Measurements from ENCODE around the gene CRLF3.
"Not testable (repeated sequence)": the region's sequence is repeated elsewhere in the genome, so short reads cannot be mapped to it uniquely, and the experiment has no call there.

The CRLF3 gene

DNA sequence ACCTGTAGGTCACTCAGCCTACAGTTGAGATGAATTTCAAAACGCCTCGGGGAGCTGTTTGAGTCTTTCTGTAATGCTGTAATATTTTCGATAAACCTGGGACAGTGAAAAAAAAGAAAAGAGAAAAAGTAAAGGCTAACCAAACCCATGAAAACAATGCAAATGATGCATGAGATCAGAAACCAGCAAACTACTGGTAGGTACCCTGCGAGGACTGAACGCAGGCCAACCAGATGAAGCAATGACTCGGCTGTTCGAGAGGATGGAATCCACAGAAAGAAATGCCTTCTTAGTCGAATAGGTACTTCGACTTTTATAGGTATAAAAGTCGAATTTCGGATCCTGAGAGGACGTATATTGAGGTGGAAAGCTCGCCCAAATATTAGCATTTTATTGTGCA is 6.8 kb upstream of the CRLF3 start:
- peaks cover 0 to 16% of the 10 kb centered on the region in 2 donors for H3K4me1 ChIP-seq (ENCODE audit: control insufficient read depth in 1 of 2, insufficient read depth in 2 of 2, low read length in 2 of 2)
- no peaks in the 10 kb centered on the region for H3K9me3 ChIP-seq (ENCODE audit: control insufficient read depth in 1 of 2, low read length in 2 of 2)
- H3K4me3 ChIP-seq (ENCODE audit: low read depth in 1 of 2, low read length in 2 of 2) = peak overlapping the region; percentile 67 to 83
- no peak overlapping the region for H3K27ac ChIP-seq (ENCODE audit: low read length)
- no peaks in the 10 kb centered on the region for H3K27me3 ChIP-seq (ENCODE audit: low read depth, low read length)
- no peaks in the 10 kb centered on the region for H3K36me3 ChIP-seq (ENCODE audit: control insufficient read depth in 1 of 2, insufficient read depth in 2 of 2, low read length in 2 of 2)

GRCh38 chr17:30829022-30829421 is 4.5 kb upstream of the CRLF3 start:
- Histone ChIP-seq H3K36me3 (ENCODE audit: control insufficient read depth in 1 of 2, insufficient read depth in 2 of 2, low read length in 2 of 2) (no peaks in the 10 kb centered on the region), H3K4me3 (ENCODE audit: low read depth in 1 of 2, low read length in 2 of 2) (no peak overlapping the region), H3K27me3 (ENCODE audit: low read depth, low read length) (no peaks in the 10 kb centered on the region), H3K4me1 (ENCODE audit: control insufficient read depth in 1 of 2, insufficient read depth in 2 of 2, low read length in 2 of 2) (peaks cover 0 to 16% of the 10 kb centered on the region in 2 donors), H3K9me3 (ENCODE audit: control insufficient read depth in 1 of 2, low read length in 2 of 2) (no peaks in the 10 kb centered on the region), H3K27ac (ENCODE audit: low read length) (no peak overlapping the region)

GRCh38 chr17:30827082-30827481 is 2.6 kb upstream of the CRLF3 start:
- H3K27ac ChIP-seq (ENCODE audit: low read length) = no peak overlapping the region
- no peaks in the 10 kb centered on the region for H3K9me3 ChIP-seq (ENCODE audit: control insufficient read depth in 1 of 2, low read length in 2 of 2)
- H3K4me1 ChIP-seq (ENCODE audit: control insufficient read depth in 1 of 2, insufficient read depth in 2 of 2, low read length in 2 of 2) = peaks cover 0 to 12% of the 10 kb centered on the region in 2 donors
- no peaks in the 10 kb centered on the region for H3K27me3 ChIP-seq (ENCODE audit: low read depth, low read length)
- H3K36me3 ChIP-seq (ENCODE audit: control insufficient read depth in 1 of 2, insufficient read depth in 2 of 2, low read length in 2 of 2) = no peaks in the 10 kb centered on the region
- H3K4me3 ChIP-seq (ENCODE audit: low read depth in 1 of 2, low read length in 2 of 2) = no peak overlapping the region

DNA sequence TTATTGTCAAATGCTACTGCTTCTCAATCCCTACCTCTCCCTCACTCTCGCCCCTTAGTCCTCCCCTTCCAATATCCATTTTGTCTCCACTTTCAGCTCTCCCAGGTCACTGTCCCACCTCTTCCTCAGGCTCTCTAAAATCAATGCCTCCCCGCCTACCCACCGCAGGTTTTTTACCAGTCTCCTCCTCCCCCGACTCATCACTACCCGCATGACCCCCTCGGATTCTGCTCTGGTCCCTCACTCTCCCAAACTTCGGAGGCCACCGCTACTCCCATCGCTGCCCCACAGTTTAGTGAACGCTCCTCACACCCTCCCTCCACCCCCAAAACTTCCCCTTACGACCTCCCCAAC is 513 bp downstream of the CRLF3 start:
- Histone ChIP-seq H3K36me3 (ENCODE audit: control insufficient read depth in 1 of 2, insufficient read depth in 2 of 2, low read length in 2 of 2) (no peaks in the 10 kb centered on the region), H3K27ac (ENCODE audit: low read length) (peak overlapping the region; percentile 86), H3K27me3 (ENCODE audit: low read depth, low read length) (no peaks in the 10 kb centered on the region), H3K4me3 (ENCODE audit: low read depth in 1 of 2, low read length in 2 of 2) (peak overlapping the region; percentile 92 to 99), H3K4me1 (ENCODE audit: control insufficient read depth in 1 of 2, insufficient read depth in 2 of 2, low read length in 2 of 2) (peaks cover 0 to 5% of the 10 kb centered on the region in 2 donors), H3K9me3 (ENCODE audit: control insufficient read depth in 1 of 2, low read length in 2 of 2) (no peaks in the 10 kb centered on the region)

DNA sequence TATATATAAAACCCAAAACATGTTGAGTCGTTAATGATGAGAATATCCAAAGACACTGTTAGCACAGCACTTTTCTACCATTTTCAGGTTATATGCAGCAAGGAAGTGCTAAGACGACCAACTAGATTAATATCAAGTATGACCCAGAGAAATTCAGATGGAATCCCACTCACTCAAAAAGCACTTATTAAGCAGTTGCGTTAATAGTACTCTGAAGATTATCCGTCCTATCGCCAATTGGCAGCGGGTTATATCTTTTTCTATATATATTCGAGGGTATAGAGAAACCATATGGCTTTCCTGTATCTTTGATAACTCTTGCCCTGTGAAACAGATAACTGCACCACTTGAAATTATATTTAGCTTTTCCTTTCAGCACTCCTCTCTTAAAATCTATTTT is 1.1 kb downstream of the CRLF3 start:
- H3K36me3 ChIP-seq (ENCODE audit: control insufficient read depth in 1 of 2, insufficient read depth in 2 of 2, low read length in 2 of 2) = no peaks in the 10 kb centered on the region
- no peaks in the 10 kb centered on the region for H3K9me3 ChIP-seq (ENCODE audit: control insufficient read depth in 1 of 2, low read length in 2 of 2)
- peaks cover 0 to 5% of the 10 kb centered on the region in 2 donors for H3K4me1 ChIP-seq (ENCODE audit: control insufficient read depth in 1 of 2, insufficient read depth in 2 of 2, low read length in 2 of 2)
- peak overlapping the region; percentile 92 to 99 for H3K4me3 ChIP-seq (ENCODE audit: low read depth in 1 of 2, low read length in 2 of 2)
- peak overlapping the region; percentile 86 for H3K27ac ChIP-seq (ENCODE audit: low read length)
- H3K27me3 ChIP-seq (ENCODE audit: low read depth, low read length) = no peaks in the 10 kb centered on the region

- H3K27me3 ChIP-seq (ENCODE audit: low read depth, low read length); H3K9me3 ChIP-seq (ENCODE audit: control insufficient read depth in 1 of 2, low read length in 2 of 2); H3K36me3 ChIP-seq (ENCODE audit: control insufficient read depth in 1 of 2, insufficient read depth in 2 of 2, low read length in 2 of 2); H3K27ac ChIP-seq (ENCODE audit: low read length); H3K4me1 ChIP-seq (ENCODE audit: control insufficient read depth in 1 of 2, insufficient read depth in 2 of 2, low read length in 2 of 2): not testable (repeated sequence)
- peak overlapping the region in 1 of 2 donors; percentile 23 for H3K4me3 ChIP-seq (ENCODE audit: low read depth in 1 of 2, low read length in 2 of 2)
Observed at GRCh38 chr17:30822919-30823318, 1.6 kb downstream of the CRLF3 start.

DNA sequence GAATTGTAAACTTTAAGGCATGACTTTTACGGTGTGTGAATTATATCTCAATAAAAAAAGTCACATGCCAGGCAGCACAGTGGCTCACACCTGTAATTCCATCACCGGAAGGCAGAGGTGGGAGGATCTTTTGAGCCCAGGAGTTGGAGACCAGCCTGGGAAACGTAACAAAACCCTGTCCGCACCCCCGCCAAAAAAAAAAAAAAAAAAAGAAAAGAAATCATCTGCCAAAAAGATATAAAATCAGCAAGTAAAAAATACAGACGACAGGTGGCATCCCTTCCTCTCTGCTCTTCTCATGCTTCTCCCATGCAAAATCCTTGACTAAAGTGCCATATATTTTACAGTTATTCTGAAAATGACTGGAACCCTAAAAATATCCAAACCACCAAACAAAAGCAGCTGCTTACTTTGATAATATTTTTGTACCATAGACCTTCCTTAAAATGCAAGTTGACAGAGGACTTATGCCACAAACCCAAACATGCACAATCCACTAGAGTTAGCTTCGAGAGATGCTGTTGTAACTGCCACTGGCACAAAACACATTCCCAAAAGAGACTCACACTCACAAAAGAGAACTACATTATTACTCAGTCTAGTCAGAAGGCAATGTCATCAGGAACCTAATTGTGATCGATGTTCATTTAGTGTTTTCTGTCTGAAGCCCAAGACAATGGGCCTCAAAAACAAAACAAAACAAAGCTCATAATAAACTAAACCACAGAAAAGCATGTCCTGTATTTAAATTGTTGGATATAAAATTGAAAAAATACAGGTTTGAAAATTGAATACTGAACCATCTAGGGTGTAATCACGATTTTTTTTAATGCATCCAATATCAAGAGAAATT is 2.4 kb downstream of the CRLF3 start:
- peak overlapping the region in 1 of 2 donors; percentile 23 for H3K4me3 ChIP-seq (ENCODE audit: low read depth in 1 of 2, low read length in 2 of 2)
- H3K9me3 ChIP-seq (ENCODE audit: control insufficient read depth in 1 of 2, low read length in 2 of 2) = no peaks in the 10 kb centered on the region
- peaks cover 0 to 5% of the 10 kb centered on the region in 2 donors for H3K4me1 ChIP-seq (ENCODE audit: control insufficient read depth in 1 of 2, insufficient read depth in 2 of 2, low read length in 2 of 2)
- H3K36me3 ChIP-seq (ENCODE audit: control insufficient read depth in 1 of 2, insufficient read depth in 2 of 2, low read length in 2 of 2) = no peaks in the 10 kb centered on the region
- no peak overlapping the region for H3K27ac ChIP-seq (ENCODE audit: low read length)
- H3K27me3 ChIP-seq (ENCODE audit: low read depth, low read length) = no peaks in the 10 kb centered on the region

GRCh38 chr17:30819971-30820705 is 4.4 kb downstream of the CRLF3 start:
- H3K9me3 ChIP-seq (ENCODE audit: control insufficient read depth in 1 of 2, low read length in 2 of 2) = no peaks in the 10 kb centered on the region
- H3K27me3 ChIP-seq (ENCODE audit: low read depth, low read length) = no peaks in the 10 kb centered on the region
- H3K4me3 ChIP-seq (ENCODE audit: low read depth in 1 of 2, low read length in 2 of 2) = no peak overlapping the region
- peaks cover 0 to 5% of the 10 kb centered on the region in 2 donors for H3K4me1 ChIP-seq (ENCODE audit: control insufficient read depth in 1 of 2, insufficient read depth in 2 of 2, low read length in 2 of 2)
- no peak overlapping the region for H3K27ac ChIP-seq (ENCODE audit: low read length)
- H3K36me3 ChIP-seq (ENCODE audit: control insufficient read depth in 1 of 2, insufficient read depth in 2 of 2, low read length in 2 of 2) = no peaks in the 10 kb centered on the region

DNA sequence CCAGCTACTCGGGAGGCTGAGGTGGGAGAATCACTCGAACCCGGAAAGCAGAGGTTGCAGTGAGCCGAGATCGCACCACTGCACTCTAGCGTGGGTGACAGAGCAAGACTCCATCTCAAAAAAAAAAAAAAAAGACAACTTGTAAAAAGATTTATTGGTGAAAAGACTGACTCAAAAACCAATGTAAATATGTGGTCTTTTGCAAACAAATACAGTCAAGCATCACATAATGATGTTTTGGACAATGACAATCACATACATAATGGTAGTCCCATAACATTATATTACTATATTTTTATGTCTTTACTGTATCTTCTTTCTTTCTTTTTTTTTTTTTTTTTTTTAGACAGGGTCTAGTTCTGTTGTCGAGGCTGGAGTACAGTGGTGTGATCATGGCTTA is 8.3 kb downstream of the CRLF3 start:
- H3K36me3 ChIP-seq (ENCODE audit: control insufficient read depth in 1 of 2, insufficient read depth in 2 of 2, low read length in 2 of 2) = no peaks in the 10 kb centered on the region
- H3K9me3 ChIP-seq (ENCODE audit: control insufficient read depth in 1 of 2, low read length in 2 of 2) = no peaks in the 10 kb centered on the region
- H3K4me3 ChIP-seq (ENCODE audit: low read depth in 1 of 2, low read length in 2 of 2) = no peak overlapping the region
- H3K27me3 ChIP-seq (ENCODE audit: low read depth, low read length) = no peaks in the 10 kb centered on the region
- no peak overlapping the region for H3K27ac ChIP-seq (ENCODE audit: low read length)
- H3K4me1 ChIP-seq (ENCODE audit: control insufficient read depth in 1 of 2, insufficient read depth in 2 of 2, low read length in 2 of 2) = no peaks in the 10 kb centered on the region

- H3K27ac ChIP-seq (ENCODE audit: low read length); H3K36me3 ChIP-seq (ENCODE audit: control insufficient read depth in 1 of 2, insufficient read depth in 2 of 2, low read length in 2 of 2); H3K9me3 ChIP-seq (ENCODE audit: control insufficient read depth in 1 of 2, low read length in 2 of 2); H3K4me3 ChIP-seq (ENCODE audit: low read depth in 1 of 2, low read length in 2 of 2); H3K4me1 ChIP-seq (ENCODE audit: control insufficient read depth in 1 of 2, insufficient read depth in 2 of 2, low read length in 2 of 2); H3K27me3 ChIP-seq (ENCODE audit: low read depth, low read length): not testable (repeated sequence)
Observed at GRCh38 chr17:30814860-30815259, 9.6 kb downstream of the CRLF3 start.

GRCh38 chr17:30814236-30814635 is 10.3 kb downstream of the CRLF3 start:
- H3K27ac ChIP-seq (ENCODE audit: low read length); H3K27me3 ChIP-seq (ENCODE audit: low read depth, low read length); H3K4me3 ChIP-seq (ENCODE audit: low read depth in 1 of 2, low read length in 2 of 2); H3K4me1 ChIP-seq (ENCODE audit: control insufficient read depth in 1 of 2, insufficient read depth in 2 of 2, low read length in 2 of 2); H3K9me3 ChIP-seq (ENCODE audit: control insufficient read depth in 1 of 2, low read length in 2 of 2); H3K36me3 ChIP-seq (ENCODE audit: control insufficient read depth in 1 of 2, insufficient read depth in 2 of 2, low read length in 2 of 2): not testable (repeated sequence)
